Measurements from ENCODE around the gene CRABP1. TPM values are rescaled to one million over a fixed set of nuclear protein-coding genes. Genes with fewer than 3 reads are reported as not detected.

The CRABP1 gene
- total and polyA plus RNA-seq, 7 donors: 0.05 TPM; not detected in 6

- Histone ChIP-seq H3K27ac (peak within 1 kb of the TSS; percentile 88), H3K4me1 (peaks cover 12% of the 10 kb centered on the region), H3K27me3 (ENCODE audit: insufficient read depth in 3 of 3, low read length in 2 of 3) (peaks cover 0 to 2% (median 0%) of the 10 kb centered on the region in 3 donors), H3K4me3 (peak within 1 kb of the TSS; percentile 92), H3K9me3 (no peaks in the 10 kb centered on the region), H3K36me3 (ENCODE audit: insufficient read depth in 1 of 2, low read depth in 1 of 2) (peaks cover 0 to 8% of the 10 kb centered on the region in 2 donors)
- TF ChIP-seq CTCF (IDR thresholded peaks at IDR 0.05): no peak
- peak; percentile 98 to 99 (median 98) for ATAC-seq
- WGBS, 3 donors: 0% methylated on average over 41 to 55 of the region's 55 CpGs
- peak; percentile 92 to 96 for DNase-seq
- intact Hi-C loops (cut with DNase I): no loop called here
Measured at GRCh38 chr15:78299101-78299930, 40.8 kb upstream of the CRABP1 start, which contains the start of gene SKIC8. SKIC8 (minus strand) TSS chr15:78299609; CDS start chr15:78295686, 3,923 bp downstream.

GRCh38 chr15:78301326-78301725, 38.8 kb upstream of the CRABP1 start:
- no peak overlapping the region for H3K4me3 ChIP-seq
- H3K27ac ChIP-seq: no peak overlapping the region
- DNase-seq (no peak), ATAC-seq (no peak)
- intact Hi-C loops (cut with DNase I): loop anchor here in 1 of 2 donors (10.0 kb wide), 1 partner anchor 453 kb away; no protein-coding TSS in a partner anchor
- H3K4me1 ChIP-seq: peaks cover 12% of the 10 kb centered on the region
- H3K36me3 ChIP-seq (ENCODE audit: insufficient read depth in 1 of 2, low read depth in 1 of 2): no peaks in the 10 kb centered on the region
- no peak for TF ChIP-seq CTCF (IDR thresholded peaks at IDR 0.05)
- no peaks in the 10 kb centered on the region for H3K9me3 ChIP-seq
- peaks cover 0 to 2% (median 0%) of the 10 kb centered on the region in 3 donors for H3K27me3 ChIP-seq (ENCODE audit: insufficient read depth in 3 of 3, low read length in 2 of 3)

GRCh38 chr15:78301828-78302227, 38.3 kb upstream of the CRABP1 start:
- peaks cover 0 to 2% (median 0%) of the 10 kb centered on the region in 3 donors for H3K27me3 ChIP-seq (ENCODE audit: insufficient read depth in 3 of 3, low read length in 2 of 3)

GRCh38 chr15:78302579-78303312, 37.4 kb upstream of the CRABP1 start:
- DNase-seq: no peak
- no peak for TF ChIP-seq CTCF (IDR thresholded peaks at IDR 0.05)
- no peak overlapping the region for H3K4me3 ChIP-seq
- H3K27ac ChIP-seq: no peak overlapping the region
- 66 to 74% (median 68%) methylated on average over 5 of the region's 5 CpGs for WGBS, 3 donors
- H3K9me3 ChIP-seq: no peaks in the 10 kb centered on the region
- H3K36me3 ChIP-seq (ENCODE audit: insufficient read depth in 1 of 2, low read depth in 1 of 2): no peaks in the 10 kb centered on the region
- intact Hi-C loops (cut with DNase I): loop anchor here in 1 of 2 donors (10.0 kb wide), 1 partner anchor 452 kb away; no protein-coding TSS in a partner anchor
- peaks cover 6% of the 10 kb centered on the region for H3K4me1 ChIP-seq
- H3K27me3 ChIP-seq (ENCODE audit: insufficient read depth in 3 of 3, low read length in 2 of 3): peaks cover 0 to 2% (median 0%) of the 10 kb centered on the region in 3 donors
- ATAC-seq: no peak

More at GRCh38 chr15:78301828-78302227, 38.3 kb upstream of the CRABP1 start:
- ATAC-seq: no peak
- Histone ChIP-seq H3K4me3 (no peak overlapping the region), H3K9me3 (no peaks in the 10 kb centered on the region), H3K27ac (no peak overlapping the region), H3K4me1 (peaks cover 10% of the 10 kb centered on the region), H3K36me3 (ENCODE audit: insufficient read depth in 1 of 2, low read depth in 1 of 2) (no peaks in the 10 kb centered on the region)
- intact Hi-C loops (cut with DNase I): loop anchor here in 1 of 2 donors (10.0 kb wide), 1 partner anchor 453 kb away; no protein-coding TSS in a partner anchor
- no peak for DNase-seq
- TF ChIP-seq CTCF (IDR thresholded peaks at IDR 0.05): no peak
- WGBS, 3 donors: 35 to 48% (median 38%) methylated on average over 3 of the region's 3 CpGs

Measured in psoas muscle (tissue), 8 donors.